ENCODE results near the gene CA9. TPM values are rescaled to one million over a fixed set of nuclear protein-coding genes. Genes with fewer than 3 reads are reported as not detected.
A peak's percentile ranks its signal among the peaks of the same experiment; 100 is the strongest.

Gene CA9
- total RNA-seq, 1 donor from 2014 or later = 13.0 TPM

GRCh38 chr9:35690614-35691333 lies 17.0 kb downstream of the CA9 start:
- DNase-seq (ENCODE audit: low spot score) = peak; percentile 95

DNA sequence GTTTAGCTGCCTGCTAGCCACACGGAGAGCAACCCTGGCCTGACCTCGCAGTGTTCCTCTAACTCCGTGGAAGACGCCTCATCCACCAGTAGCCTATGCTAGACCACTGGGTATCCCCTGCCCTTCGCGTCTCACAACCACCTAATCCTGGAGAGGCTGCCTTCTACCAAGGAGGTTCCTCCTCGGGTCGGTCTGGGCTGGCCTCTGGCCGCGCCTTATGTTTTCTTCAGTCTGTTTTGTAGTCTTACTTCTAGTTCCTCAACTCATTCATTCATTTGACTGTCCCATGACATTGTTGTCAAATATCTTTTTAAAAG lies 17.6 kb downstream of the CA9 start:
- DNase-seq (ENCODE audit: low spot score) = no peak

DNA sequence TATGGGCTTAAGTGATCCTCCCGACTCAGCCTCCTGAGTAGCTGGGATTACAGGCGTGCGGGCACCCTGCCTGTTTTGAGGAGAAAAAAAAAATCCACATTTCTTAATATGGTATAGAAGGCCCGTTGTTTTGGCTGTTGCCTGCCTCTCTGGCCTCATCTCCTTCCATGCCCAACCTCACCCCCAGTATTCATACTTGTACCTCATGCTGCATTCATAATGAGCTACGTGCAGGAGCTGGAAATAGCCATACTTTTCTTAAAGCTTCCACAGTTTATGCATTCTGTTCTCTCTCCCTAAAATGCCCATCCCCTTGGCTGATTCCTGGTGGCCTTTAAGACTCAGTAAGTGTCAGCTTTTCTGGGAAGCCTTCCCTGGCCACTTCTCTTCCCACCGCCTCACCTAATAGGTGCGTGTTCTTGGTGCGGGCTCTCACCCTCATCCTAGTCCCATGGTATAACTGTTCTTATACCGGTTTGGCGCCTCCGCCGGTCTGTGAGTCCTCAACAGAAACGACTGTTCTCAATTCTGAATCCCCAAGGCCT lies 18.1 kb downstream of the CA9 start:
- DNase-seq (ENCODE audit: low spot score) = peak; percentile 61

DNA sequence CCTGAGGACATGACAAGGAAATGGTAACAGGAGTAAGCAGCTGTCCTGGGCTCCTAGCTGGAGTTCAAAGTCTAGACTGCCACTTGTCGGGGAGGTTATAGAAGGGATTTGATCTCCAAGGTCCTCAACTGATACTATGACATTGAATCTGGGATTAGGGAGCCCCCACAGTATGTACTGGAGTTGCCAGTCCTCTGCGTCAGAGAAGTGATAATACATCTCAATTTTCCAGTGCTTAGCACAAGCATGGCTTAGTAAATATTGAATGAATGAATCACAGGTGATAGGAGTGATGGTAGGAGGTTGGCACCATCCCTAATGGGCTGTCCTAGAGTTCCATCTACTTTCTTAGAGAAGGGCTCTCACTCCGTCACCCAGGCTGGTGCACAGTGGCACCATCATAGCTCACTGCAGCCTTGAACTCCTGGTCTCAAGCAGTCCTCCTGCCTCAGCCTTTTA lies 22.2 kb downstream of the CA9 start:
- no peak for DNase-seq (ENCODE audit: low spot score)

DNA sequence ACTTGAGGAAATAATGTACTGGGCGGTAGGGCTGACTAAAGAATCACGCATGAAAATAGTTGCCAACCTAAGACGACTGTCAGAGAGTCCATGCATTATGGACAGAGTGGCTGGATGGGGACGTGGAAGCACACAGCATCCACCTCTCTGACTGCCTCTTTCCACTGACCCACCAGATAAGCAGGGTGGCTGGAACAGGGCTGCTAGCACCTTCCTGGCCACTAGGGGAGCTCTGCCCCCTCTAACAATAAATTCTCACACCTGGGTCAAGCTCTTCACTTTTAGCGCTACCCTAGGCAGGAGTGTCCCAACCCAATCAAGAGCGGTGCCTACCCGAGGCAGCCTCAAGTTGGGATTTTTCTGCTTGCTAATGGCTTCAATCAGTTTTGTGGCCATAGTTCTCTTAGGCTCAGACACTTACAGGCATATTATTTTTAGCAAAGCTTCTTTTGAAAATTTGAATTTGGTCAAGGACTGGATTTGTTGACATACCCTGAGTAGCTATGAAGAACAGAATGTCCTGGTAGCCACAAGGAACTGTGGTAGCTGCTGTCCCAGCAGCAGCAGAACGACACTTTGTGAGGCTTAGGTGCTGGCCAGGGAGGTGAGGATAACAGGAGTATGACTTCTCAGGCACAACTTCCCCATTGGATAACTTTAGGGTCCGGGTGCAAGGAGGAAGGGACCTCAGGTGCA lies 22.9 kb downstream of the CA9 start:
- DNase-seq (ENCODE audit: low spot score) = peak; percentile 46

GRCh38 chr9:35697486-35697885 lies 23.8 kb downstream of the CA9 start:
- DNase-seq (ENCODE audit: low spot score) = no peak

- DNase-seq (ENCODE audit: low spot score) = no peak
These were observed 24.5 kb downstream of the CA9 start for GRCh38 chr9:35698231-35698630.

DNA sequence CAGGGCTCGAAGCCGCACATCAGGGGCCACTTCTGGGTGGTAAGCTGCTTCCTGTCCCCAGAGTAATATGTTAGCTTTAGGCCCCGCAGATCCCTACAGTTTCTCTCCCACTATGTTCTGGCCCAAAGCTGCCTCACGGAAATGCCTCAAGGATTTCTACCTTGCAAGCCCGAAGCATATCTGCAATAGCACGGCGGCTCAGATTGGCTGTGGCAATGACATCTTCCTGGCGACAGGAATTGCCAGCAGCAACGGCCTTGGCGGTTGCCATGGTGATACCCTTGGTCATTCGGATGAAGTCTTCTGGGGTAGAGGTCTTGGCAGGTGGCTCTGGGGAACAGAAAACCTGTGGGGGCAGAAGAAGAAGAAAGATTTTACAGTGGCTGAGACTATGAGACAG lies 26.3 kb downstream of the CA9 start:
- no peak for DNase-seq (ENCODE audit: low spot score)

DNA sequence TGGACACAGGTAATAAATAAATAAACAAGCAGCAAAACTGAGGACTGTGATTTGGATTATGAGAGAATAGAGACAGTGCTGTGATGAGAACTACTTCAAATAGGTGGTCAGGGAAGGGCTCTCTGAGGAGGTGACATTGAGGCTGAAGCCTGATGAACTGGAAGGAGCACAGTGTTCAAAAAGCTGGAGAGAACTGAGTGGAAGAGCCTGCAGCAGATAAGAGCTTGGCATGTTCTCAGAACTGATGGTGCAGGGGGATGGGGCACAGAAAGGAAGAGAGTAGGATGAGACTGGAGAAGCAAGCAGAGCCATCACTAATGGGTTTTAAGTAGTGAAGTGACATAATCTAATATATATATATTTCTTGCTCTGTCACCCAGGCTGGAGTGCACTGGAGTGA lies 27.2 kb downstream of the CA9 start:
- DNase-seq (ENCODE audit: low spot score) = no peak

DNA sequence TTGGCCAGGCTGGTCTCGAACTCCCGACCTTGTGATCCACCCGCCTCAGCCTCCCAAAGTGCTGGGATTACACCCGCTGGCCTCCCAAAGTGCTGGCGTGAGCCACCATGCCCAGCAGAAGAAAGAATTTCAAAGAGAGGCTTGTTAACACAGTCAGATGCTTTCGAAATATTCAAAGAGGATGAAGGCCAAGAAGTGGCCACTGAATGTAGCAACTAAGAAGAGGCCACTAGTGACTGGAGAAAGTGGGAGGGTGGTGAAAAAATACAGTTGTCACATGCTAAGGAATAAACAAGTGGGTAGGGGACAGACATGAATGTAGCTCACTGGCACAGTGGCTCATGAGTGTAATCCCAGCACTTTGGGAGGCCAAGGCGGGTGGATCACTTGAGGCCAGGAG lies 29.0 kb downstream of the CA9 start:
- no peak for DNase-seq (ENCODE audit: low spot score)

DNA sequence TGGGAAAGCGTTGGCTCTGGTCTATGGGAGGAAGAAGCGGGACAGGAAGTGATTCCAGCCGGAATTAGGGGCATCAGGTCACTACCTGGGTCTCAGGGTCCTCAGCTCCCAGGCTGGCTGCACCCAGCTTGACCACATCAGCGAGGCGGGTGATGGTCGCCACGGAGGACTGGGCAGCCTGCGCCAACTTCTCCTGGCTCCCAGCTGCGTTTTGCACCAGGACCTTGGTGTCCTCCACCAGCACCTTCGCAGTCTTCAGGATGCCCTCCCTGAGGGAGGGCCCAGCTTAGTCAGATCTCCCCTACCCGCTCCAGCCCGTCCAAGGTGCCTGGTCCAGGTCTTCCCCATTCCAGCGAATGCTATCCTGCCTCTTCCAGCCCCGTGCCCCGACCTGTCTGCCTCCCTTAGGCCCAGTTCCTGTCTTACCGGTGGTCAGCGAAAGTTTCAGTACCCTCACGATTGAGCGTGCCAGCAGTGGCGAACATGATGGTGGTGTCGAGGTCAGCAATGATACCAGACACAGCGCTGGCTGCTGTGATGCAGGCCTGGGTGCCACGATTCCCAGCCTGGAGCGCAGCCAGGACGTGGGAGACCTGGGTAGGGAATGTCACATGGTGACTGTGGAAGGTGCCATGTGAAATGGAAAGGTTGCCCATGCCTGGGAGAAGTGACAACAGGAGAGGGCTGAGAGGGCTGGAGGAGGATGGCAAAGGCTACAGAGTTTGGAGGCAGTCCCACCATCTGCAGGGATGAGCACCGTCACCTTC lies 30.4 kb downstream of the CA9 start:
- DNase-seq (ENCODE audit: low spot score) = no peak

DNA sequence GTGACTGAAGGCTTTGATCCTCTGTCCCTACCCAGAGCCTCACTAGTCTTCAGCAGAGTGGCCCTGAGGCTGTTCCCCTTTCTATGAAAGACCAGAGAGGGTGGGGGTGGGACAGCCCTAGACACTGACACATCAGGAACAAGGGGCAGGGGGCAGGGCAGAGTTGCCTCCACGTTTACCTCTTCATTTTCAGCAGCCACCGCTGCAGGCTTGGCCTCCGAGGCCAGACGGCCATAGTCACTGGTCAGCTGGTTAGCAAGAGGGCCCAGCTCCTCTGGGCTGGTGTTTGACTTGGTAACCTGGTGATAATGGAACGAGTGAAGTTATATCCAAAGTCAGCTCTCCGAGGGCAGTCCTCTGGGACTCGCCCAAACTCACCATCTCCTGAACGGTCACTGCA lies 31.6 kb downstream of the CA9 start:
- DNase-seq (ENCODE audit: low spot score) = no peak

- DNase-seq (ENCODE audit: low spot score) = no peak
These were observed 32.2 kb downstream of the CA9 start for GRCh38 chr9:35705836-35706430.

- DNase-seq (ENCODE audit: low spot score) = no peak
These were observed 33.2 kb downstream of the CA9 start for GRCh38 chr9:35706951-35707350.

DNA sequence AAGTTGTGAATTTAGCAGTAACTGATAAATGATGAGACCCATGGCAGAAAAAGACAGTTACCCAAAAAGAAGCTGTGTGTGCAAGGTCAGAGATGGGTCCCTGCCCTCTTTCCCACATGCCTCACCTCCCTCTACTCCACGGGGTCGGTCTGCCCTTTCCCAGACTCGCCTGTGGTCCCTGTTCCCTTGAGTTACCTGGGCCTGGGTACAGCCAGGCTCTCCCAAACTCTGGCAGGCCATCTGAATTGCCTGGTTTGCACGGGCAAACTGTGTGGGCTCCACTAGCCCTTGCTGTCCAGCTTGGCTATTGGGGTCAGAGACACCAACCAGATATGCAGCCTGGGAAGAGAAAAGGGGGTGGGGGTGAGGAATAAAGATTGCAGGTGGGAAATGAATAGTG lies 34.4 kb downstream of the CA9 start:
- DNase-seq (ENCODE audit: low spot score) = no peak

- DNase-seq (ENCODE audit: low spot score) = no peak
These were observed 37.2 kb downstream of the CA9 start for GRCh38 chr9:35710818-35711500.

- DNase-seq (ENCODE audit: low spot score) = no peak
These were observed 38.0 kb downstream of the CA9 start for GRCh38 chr9:35711501-35712428.

- DNase-seq (ENCODE audit: low spot score) = no peak
These were observed 39.2 kb downstream of the CA9 start for GRCh38 chr9:35712762-35713400.

DNA sequence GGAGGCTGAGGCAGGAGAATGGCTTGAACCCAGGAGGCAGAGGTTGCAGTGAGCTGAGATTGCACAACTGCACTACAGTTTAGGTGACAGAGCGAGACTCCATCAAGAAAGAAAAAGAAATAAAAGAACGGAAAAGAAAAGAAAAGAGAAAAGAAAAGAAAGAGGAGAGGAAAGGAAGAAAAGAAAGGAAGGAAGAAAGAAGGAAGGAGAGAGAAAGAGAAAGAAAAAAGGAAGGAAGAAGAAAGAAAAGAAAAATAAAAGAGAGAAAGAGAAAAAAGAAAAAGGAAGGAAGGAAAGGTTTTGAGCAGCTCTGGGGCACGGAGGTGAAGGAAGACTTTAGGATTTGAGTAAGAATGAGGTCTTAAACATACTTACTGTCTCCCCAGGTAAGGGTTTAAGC lies 39.9 kb downstream of the CA9 start:
- no peak for DNase-seq (ENCODE audit: low spot score)

DNA sequence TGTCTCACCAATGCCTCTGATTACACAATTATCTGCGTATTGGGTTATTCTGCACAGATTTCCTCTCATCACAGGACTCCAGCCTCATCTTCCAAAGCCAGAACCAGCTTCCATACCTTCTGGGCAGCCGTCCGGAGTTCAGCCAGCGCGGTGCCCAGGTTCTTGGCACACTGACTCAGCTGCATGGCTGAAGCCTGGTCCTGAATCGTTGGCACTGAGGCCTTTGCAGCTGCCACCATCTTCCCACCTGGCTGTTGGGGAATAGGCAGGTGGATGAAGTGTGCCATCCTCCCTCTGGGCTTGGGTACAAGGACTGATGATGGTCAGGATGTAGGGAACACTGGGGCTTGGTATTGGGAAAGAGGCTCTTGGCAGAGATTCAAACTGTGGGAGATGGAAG lies 40.4 kb downstream of the CA9 start:
- DNase-seq (ENCODE audit: low spot score) = no peak

Data from umbilical cord (tissue), 2 donors.